Testis (tissue), 3 donors: Measurements from ENCODE around the gene PYROXD2. TPM values are rescaled to one million over a fixed set of nuclear protein-coding genes. Genes with fewer than 3 reads are reported as not detected.

Source experiments
- DNase-seq: peaks from one replicate; pipeline ENCODE4 v3.0.0-alpha.2; 2019
- H3K27ac ChIP-seq, 2 donors: fragments of 200-600 bp; sonication (generic); one replicate each; pipeline ENCODE4 v1.5.1; 2019
- H3K27me3 ChIP-seq: fragments of 200-600 bp; sonication (generic); one replicate; pipeline ENCODE4 v1.5.1; 2019
- H3K36me3 ChIP-seq: fragments of 200-600 bp; sonication (generic); one replicate; pipeline ENCODE4 v1.5.1; 2017; ENCODE audit warnings: low read depth; ENCODE audit errors: missing control alignments
- H3K4me1 ChIP-seq: fragments of 200-600 bp; sonication (generic); one replicate; pipeline ENCODE4 v1.5.1; 2019
- H3K4me3 ChIP-seq, 2 donors: fragments of 200-600 bp; sonication (generic); one replicate each; pipeline ENCODE4 v1.5.1; 2017 to 2019
- H3K9me3 ChIP-seq: fragments of 200-600 bp; sonication (generic); one replicate; pipeline ENCODE4 v1.5.1; 2017
- POLR2A ChIP-seq: fragments of 450-650 bp; IDR thresholded peaks from one replicate; pipeline ENCODE4 v1.6.1; 2017; ENCODE audit warnings: antibody characterized with exemption, mild to moderate bottlenecking, moderate library complexity
- WGBS, 2 donors: methylation state at CpG; one replicate each; pipeline ENCODE4 v1.1.5; 2018; 5-methylcytosine and 5-hydroxymethylcytosine counted together
- intact Hi-C: fragments of 100-400 bp; cut with DNase I; formaldehyde crosslinking; loops from one replicate; pipeline ENCODE4 v1.15.1; 2023; ENCODE audit warnings: low total_unique reads
- polyA plus RNA-seq: library from polyadenylated mRNA; stranded (reverse); fragments of 350-450 nt; fragmentation: Illumina TruSeq; extraction: RNeasy Lipid Tissue Mini Kit (QIAGEN cat#74804); gene quantifications from one replicate; pipeline ENCODE4 v1.2.3, GENCODE V29; 2014; ENCODE audit warnings: low read depth, low replicate concordance; ENCODE audit not compliant: insufficient read depth
- total RNA-seq, 2 donors: library from RNA; depleted of rRNA; stranded (reverse); fragments of >200 nt; gene quantifications; one replicate each; pipeline ENCODE4 v1.2.3, GENCODE V29; 2016
- TF ChIP-seq, protein P1 (sequence below), 3 experiments: fragments of 450-650 bp in 2 of 3; fragments of 200-600 bp in 1 of 3; sonication (generic) in 1 of 3; IDR thresholded peaks; one replicate each; pipeline ENCODE4 v1.5.1; 2016 to 2019; ENCODE audit warnings: antibody characterized with exemption in 3 of 3, mild to moderate bottlenecking in 2 of 3, moderate library complexity in 1 of 3

The PYROXD2 gene
- total and polyA plus RNA-seq, 3 donors from 2014 or later = 10.2 to 20.2 (median 13.0) TPM

DNA sequence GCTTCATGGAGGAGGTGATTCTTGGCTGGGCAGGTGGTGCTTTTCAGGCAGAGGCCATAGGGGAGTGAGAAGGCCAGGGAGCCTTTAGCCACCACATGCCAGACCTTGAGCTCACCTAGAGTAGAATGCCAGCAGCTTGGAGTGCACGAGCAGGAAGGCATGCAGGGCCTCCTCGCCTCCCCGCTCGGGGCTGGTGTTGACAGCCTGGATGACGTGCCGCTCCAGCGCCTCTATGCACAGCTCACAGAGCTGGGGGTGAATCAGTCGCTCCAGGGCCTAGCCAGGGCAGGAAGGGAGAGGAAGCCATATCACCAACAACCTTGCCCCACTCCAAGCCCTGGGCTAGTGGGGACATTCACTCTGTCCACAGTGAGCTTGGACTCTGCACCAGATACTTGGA, 16.0 kb upstream of the PYROXD2 start:
- Histone ChIP-seq H3K27ac (no peak overlapping the region), H3K36me3 (no peaks in the 10 kb centered on the region), H3K9me3 (no peaks in the 10 kb centered on the region), H3K27me3 (no peaks in the 10 kb centered on the region), H3K4me1 (no peaks in the 10 kb centered on the region), H3K4me3 (no peak overlapping the region)
- intact Hi-C loops = no loop called here
- 94% methylated on average over 6 of the region's 8 CpGs; no CpG with 5 or more reads in 1 of the 2 donors for WGBS, 2 donors
- no peak for DNase-seq
- no peak for TF ChIP-seq POLR2A
- TF ChIP-seq, protein P1, sequence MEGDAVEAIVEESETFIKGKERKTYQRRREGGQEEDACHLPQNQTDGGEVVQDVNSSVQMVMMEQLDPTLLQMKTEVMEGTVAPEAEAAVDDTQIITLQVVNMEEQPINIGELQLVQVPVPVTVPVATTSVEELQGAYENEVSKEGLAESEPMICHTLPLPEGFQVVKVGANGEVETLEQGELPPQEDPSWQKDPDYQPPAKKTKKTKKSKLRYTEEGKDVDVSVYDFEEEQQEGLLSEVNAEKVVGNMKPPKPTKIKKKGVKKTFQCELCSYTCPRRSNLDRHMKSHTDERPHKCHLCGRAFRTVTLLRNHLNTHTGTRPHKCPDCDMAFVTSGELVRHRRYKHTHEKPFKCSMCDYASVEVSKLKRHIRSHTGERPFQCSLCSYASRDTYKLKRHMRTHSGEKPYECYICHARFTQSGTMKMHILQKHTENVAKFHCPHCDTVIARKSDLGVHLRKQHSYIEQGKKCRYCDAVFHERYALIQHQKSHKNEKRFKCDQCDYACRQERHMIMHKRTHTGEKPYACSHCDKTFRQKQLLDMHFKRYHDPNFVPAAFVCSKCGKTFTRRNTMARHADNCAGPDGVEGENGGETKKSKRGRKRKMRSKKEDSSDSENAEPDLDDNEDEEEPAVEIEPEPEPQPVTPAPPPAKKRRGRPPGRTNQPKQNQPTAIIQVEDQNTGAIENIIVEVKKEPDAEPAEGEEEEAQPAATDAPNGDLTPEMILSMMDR (IDR thresholded peaks at IDR 0.05) = no peak

DNA sequence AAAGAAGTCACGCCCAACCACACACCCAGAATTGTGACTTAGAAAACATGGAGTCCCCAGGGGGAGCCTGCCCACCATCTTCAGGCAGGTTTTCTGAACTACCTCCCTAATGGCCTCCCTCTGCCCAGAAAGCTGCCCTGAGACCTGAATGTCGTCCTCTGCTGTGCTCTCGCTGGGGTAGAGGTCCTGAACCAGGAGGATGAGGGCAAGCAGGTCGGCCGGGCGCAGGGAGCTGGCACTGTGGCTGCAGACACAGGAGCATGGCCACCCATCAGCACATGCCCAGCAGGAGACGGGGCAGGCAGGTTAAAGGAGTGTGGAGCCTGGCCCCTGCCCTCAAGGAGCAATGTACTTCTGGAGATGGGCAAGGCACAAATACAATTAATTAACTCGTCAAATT, 15.4 kb upstream of the PYROXD2 start:
- 94 to 96% methylated on average over 7 to 8 of the region's 8 CpGs for WGBS, 2 donors
- no peaks in the 10 kb centered on the region for H3K36me3 ChIP-seq
- no peak for DNase-seq
- H3K4me1 ChIP-seq = no peaks in the 10 kb centered on the region
- intact Hi-C loops = no loop called here
- H3K27me3 ChIP-seq = no peaks in the 10 kb centered on the region
- TF ChIP-seq POLR2A = no peak
- TF ChIP-seq, protein P1 (IDR thresholded peaks at IDR 0.05) = no peak
- no peaks in the 10 kb centered on the region for H3K9me3 ChIP-seq
- H3K4me3 ChIP-seq = no peak overlapping the region
- H3K27ac ChIP-seq = no peak overlapping the region

DNA sequence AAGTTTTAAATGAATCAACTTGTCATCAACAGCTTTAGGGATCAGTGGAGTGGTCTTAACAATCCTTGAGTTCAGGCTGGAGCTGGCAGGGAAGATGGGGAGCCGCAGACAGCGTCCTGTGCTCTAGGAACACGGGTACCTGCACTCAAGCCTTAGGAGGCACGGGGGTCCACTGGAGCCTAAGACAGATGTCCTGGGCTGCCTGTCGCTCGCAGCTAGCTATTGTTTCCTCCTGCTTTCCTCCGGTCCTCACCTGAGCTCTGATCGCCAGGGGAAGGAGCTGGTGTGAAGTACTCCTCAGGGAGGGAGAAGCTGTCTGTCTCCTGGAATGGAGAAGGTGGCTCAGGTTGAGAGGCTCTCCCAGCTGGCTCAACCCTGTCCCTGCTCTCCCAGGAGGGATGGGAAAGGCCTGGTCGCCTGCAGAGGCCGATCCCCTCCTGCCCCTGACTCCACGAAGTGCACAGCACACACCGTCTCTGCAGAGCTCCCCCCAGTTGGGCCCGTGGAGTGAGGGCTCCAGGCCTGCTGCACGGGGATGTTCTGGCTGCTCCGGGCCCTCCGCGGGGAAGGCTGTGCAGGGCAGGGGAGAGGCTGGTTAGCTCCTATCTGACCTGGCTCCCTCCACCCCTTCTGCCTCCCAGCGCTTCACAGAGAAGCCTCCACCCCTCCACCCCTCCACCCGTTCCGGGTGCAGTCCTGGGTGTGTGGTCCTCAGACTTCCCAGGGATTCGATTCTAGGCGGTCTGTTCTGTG, 14.5 kb upstream of the PYROXD2 start:
- TF ChIP-seq, protein P1 (IDR thresholded peaks at IDR 0.05) = no peak
- TF ChIP-seq POLR2A = no peak
- Histone ChIP-seq H3K27me3 (no peaks in the 10 kb centered on the region), H3K27ac (no peak overlapping the region), H3K4me1 (no peaks in the 10 kb centered on the region), H3K36me3 (no peaks in the 10 kb centered on the region), H3K9me3 (no peaks in the 10 kb centered on the region), H3K4me3 (no peak overlapping the region)
- no peak for DNase-seq
- 94 to 97% methylated on average over 11 to 22 of the region's 22 CpGs for WGBS, 2 donors
- intact Hi-C loops = no loop called here

DNA sequence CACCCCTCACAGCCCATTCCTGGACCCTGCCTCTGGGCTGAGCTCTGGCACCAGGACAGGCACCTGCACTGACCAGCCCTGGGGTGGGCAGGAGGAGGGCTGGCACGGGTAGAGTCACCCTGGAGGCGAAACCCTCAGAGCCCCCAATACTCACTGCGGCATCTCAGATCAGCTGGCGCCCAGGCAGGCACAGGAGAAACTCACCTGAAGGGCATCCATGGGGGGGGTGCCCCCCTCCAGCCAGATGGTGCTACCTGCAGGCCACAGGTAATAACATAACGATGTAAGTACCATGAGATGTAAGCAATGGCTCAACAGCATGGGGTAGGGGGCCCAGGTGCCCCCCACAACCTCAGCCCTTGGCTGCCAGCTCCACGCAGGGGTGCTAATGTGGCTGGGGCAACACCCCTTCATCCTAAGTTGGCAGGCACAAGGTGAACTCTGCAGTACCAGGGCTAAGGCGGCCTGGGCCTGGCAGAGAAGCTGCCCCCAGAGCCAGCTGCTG, 12.1 kb upstream of the PYROXD2 start:
- no peak for DNase-seq
- TF ChIP-seq, protein P1 (IDR thresholded peaks at IDR 0.05) = no peak
- TF ChIP-seq POLR2A = no peak
- H3K4me1 ChIP-seq = no peaks in the 10 kb centered on the region
- no peak overlapping the region for H3K27ac ChIP-seq
- H3K9me3 ChIP-seq = no peaks in the 10 kb centered on the region
- WGBS, 2 donors = 93 to 100% methylated on average over 3 to 7 of the region's 7 CpGs
- intact Hi-C loops = no loop called here
- no peaks in the 10 kb centered on the region for H3K27me3 ChIP-seq
- H3K4me3 ChIP-seq = no peak overlapping the region
- no peaks in the 10 kb centered on the region for H3K36me3 ChIP-seq
